Neural crest cell (in vitro differentiated cells): ENCODE results near the gene RAB9A. TPM values are rescaled to one million over a fixed set of nuclear protein-coding genes. Genes with fewer than 3 reads are reported as not detected.

Experiments
- DNase-seq: peaks from one replicate; pipeline ENCODE4 v3.0.0; 2021; ENCODE audit warnings: low read depth, mixed read lengths, low spot score
- H3K27ac Mint-ChIP-seq: one replicate; pipeline ENCODE4 v1.8.0; 2021; ENCODE audit warnings: mild to moderate bottlenecking, mixed read lengths; ENCODE audit not compliant: unreplicated experiment
- H3K27me3 Mint-ChIP-seq: 2 replicates; pipeline ENCODE4 v1.8.0; 2021; ENCODE audit warnings: low read depth, mild to moderate bottlenecking, mixed read lengths
- H3K36me3 Mint-ChIP-seq: 2 replicates; pipeline ENCODE4 v1.8.0; 2021; ENCODE audit warnings: low read depth, mild to moderate bottlenecking, mixed read lengths
- H3K4me1 Mint-ChIP-seq: 2 replicates; pipeline ENCODE4 v1.8.0; 2021; ENCODE audit warnings: mixed read lengths
- H3K4me3 Mint-ChIP-seq: one replicate; pipeline ENCODE4 v1.8.0; 2021; ENCODE audit warnings: mild to moderate bottlenecking, mixed read lengths
- H3K9me3 Mint-ChIP-seq: 2 replicates; pipeline ENCODE4 v1.8.0; 2021; ENCODE audit warnings: mixed read lengths
- total RNA-seq: library from RNA; stranded (reverse); gene quantifications from 2 replicates; pipeline ENCODE4 v1.2.1, GENCODE V29; 2021
- TF ChIP-seq, protein P1 (sequence below): fragments of 200-600 bp; sonication (generic); conservative IDR thresholded peaks from 2 replicates; pipeline ENCODE4 v1.5.0; 2021; ENCODE audit warnings: antibody characterized with exemption, mild to moderate bottlenecking

Gene RAB9A
- total RNA-seq, 1 donor from 2014 or later: 11.6 TPM

DNA sequence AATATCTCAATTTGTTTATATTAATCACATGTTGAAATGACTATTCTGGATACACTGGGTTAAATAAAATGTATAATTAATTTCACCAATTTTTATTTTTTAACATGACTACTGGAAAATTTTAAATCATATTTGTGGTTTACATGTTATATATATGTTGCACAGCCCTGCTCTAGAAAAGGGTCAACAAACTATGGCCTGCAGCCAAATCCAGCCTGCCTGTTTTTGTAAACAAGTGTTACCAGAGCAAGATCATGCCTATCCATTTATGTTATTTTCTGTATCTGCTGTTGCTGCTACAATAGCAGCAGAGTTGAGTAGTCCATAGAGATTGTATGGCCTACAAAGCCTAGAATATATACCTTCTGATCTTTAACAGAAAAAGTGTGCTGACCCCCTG, 34.8 kb upstream of the RAB9A start:
- no peaks in the 10 kb centered on the region for H3K27me3 Mint-ChIP-seq
- H3K4me3 Mint-ChIP-seq: no peak overlapping the region
- H3K4me1 Mint-ChIP-seq: peaks cover 13% of the 10 kb centered on the region
- DNase-seq: no peak
- no peak overlapping the region for H3K27ac Mint-ChIP-seq
- TF ChIP-seq, protein P1, sequence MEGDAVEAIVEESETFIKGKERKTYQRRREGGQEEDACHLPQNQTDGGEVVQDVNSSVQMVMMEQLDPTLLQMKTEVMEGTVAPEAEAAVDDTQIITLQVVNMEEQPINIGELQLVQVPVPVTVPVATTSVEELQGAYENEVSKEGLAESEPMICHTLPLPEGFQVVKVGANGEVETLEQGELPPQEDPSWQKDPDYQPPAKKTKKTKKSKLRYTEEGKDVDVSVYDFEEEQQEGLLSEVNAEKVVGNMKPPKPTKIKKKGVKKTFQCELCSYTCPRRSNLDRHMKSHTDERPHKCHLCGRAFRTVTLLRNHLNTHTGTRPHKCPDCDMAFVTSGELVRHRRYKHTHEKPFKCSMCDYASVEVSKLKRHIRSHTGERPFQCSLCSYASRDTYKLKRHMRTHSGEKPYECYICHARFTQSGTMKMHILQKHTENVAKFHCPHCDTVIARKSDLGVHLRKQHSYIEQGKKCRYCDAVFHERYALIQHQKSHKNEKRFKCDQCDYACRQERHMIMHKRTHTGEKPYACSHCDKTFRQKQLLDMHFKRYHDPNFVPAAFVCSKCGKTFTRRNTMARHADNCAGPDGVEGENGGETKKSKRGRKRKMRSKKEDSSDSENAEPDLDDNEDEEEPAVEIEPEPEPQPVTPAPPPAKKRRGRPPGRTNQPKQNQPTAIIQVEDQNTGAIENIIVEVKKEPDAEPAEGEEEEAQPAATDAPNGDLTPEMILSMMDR: no peak
- H3K9me3 Mint-ChIP-seq: no peaks in the 10 kb centered on the region
- peaks cover 2% of the 10 kb centered on the region for H3K36me3 Mint-ChIP-seq

DNA sequence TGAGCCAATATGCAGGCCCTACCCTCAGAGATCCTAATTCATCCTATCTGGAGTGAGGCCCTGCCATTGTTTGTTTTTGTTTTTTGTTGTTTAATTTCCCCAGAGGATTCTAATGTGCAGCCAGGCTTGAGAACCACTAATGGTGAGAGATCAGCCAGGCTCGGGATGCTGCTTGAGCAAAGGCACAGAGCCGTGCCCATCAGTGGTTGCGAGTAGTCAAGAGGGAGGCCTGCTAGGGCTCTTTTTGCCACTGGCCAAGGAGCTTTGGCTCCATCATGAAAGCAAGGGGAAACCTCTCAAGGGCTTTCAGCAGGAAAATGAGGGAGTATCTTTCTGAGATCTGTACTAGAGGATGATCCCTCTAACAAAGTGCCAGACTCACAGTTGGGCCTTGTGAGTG, 33.3 kb upstream of the RAB9A start:
- Mint-ChIP-seq H3K4me1 (peaks cover 15% of the 10 kb centered on the region), H3K27ac (no peak overlapping the region), H3K4me3 (no peak overlapping the region), H3K27me3 (no peaks in the 10 kb centered on the region), H3K36me3 (peaks cover 5% of the 10 kb centered on the region), H3K9me3 (no peaks in the 10 kb centered on the region)
- TF ChIP-seq, protein P1: no peak
- no peak for DNase-seq

DNA sequence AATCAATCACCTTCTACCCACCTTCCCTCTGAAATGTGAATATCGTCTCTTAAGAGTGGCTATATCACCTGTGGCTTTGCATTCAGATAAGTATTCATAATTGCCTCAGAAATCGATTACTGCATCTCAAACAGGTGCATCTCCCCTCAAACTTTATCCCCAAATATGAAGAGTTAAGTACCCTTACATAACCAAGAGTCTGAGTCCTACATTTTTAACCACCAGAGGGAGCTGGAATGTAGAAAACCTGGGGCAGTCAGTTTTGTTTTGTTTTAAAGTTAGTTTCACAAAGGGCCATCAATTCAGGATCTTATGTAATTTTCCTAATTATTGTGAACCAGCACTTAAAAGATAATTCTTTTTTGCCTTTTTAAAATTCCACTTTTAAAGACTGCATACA, 30.3 kb upstream of the RAB9A start:
- peaks cover 9% of the 10 kb centered on the region for H3K4me1 Mint-ChIP-seq
- H3K9me3 Mint-ChIP-seq: no peaks in the 10 kb centered on the region
- H3K27ac Mint-ChIP-seq: no peak overlapping the region
- no peak for DNase-seq
- H3K27me3 Mint-ChIP-seq: no peaks in the 10 kb centered on the region
- peaks cover 8% of the 10 kb centered on the region for H3K36me3 Mint-ChIP-seq
- TF ChIP-seq, protein P1: peak; percentile 73
- H3K4me3 Mint-ChIP-seq: no peak overlapping the region

DNA sequence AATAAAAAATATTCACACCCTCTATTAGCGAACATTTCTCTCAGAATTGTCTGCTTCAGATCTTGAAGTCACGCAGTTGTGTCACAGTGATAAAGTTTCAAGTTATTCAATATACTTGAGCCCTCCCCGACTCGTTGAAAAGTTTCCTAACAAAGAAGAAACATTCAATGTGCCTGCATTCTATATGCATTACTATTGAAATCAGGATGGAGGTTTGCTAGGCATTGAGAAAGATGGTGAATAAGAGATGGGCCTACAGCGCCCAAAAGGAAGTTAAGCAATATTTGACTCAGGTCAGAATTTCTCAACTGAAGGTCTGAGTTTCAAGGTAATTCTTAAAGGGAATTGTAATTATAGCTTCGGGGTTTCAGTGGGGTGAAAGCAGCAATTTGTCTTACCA, 29.9 kb upstream of the RAB9A start:
- H3K4me3 Mint-ChIP-seq: peak overlapping the region; percentile 28
- TF ChIP-seq, protein P1: no peak
- H3K36me3 Mint-ChIP-seq: peaks cover 8% of the 10 kb centered on the region
- peak overlapping the region; percentile 67 for H3K27ac Mint-ChIP-seq
- DNase-seq: no peak
- no peaks in the 10 kb centered on the region for H3K27me3 Mint-ChIP-seq
- peaks cover 9% of the 10 kb centered on the region for H3K4me1 Mint-ChIP-seq
- no peaks in the 10 kb centered on the region for H3K9me3 Mint-ChIP-seq

DNA sequence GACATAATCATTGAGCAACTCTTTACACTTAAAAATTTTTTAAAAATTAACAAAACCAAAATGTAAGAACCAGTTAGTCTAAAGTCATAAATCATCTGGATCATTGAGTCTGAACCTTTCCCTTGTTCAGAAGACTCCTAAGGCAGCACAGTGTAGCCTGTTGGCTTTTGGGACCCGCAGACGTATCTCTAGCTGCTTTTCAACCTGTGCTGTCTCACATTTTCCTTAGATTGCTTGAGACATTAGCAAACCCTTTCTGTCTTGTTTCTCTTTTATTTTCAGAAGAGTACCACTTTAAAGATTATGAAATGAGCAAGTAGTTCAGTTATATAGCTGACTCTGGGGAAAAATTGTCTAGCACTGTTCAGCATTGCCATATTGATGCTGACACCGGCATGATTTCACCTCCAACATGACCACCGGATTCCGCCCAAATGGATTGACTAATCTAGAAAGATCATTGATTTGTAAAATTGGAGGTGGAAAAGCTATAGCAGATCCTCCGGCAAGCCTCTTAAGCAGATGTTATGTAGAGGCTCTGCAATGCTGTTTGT, 27.1 kb upstream of the RAB9A start:
- no peaks in the 10 kb centered on the region for H3K27me3 Mint-ChIP-seq
- no peak for DNase-seq
- TF ChIP-seq, protein P1: no peak
- no peaks in the 10 kb centered on the region for H3K9me3 Mint-ChIP-seq
- H3K36me3 Mint-ChIP-seq: peaks cover 11% of the 10 kb centered on the region
- no peak overlapping the region for H3K4me3 Mint-ChIP-seq
- H3K27ac Mint-ChIP-seq: no peak overlapping the region
- H3K4me1 Mint-ChIP-seq: peaks cover 16% of the 10 kb centered on the region
